H1 (cell line): ENCODE data around the gene LARP4B. TPM values are rescaled to one million over a fixed set of nuclear protein-coding genes. Genes with fewer than 3 reads are reported as not detected.

Experiments used
- CTCF ChIA-PET: fragments of 300-600 bp; sonication (Branson Sonifier 250); formaldehyde crosslinking; loops from one replicate; lab custom pipeline; 2021; ENCODE audit not compliant: partially characterized antibody; lab: Charles Lee
- POLR2A ChIA-PET: fragments of 300-600 bp; sonication (Branson Sonifier 250); formaldehyde crosslinking; loops from one replicate; lab custom pipeline; 2021; ENCODE audit warnings: inconsistent platforms; ENCODE audit not compliant: partially characterized antibody; lab: Charles Lee
- DNase-seq, 2 experiments: peaks; one replicate each; pipeline versions ENCODE4 v3.0.0 to v3.0.0-alpha.2; 2010 to 2022; ENCODE audit warnings: low spot score in 2 of 2, low read depth in 1 of 2, mixed read lengths in 1 of 2
- FAIRE-seq: peaks from 2 replicates; lab custom pipeline; 2011; peaks lifted over from hg19 to GRCh38; lab: Jason Lieb, UNC
- H2AFZ ChIP-seq: 2 replicates; pipeline ENCODE4 v1.8.1; 2012; ENCODE audit warnings: low read length, inconsistent platforms
- H2AK5ac ChIP-seq: 2 replicates; pipeline ENCODE4 v1.6.1; 2013; ENCODE audit warnings: low read depth, low read length
- H2BK120ac ChIP-seq: replicated peaks from 2 replicates; pipeline ENCODE3; 2013; ENCODE audit warnings: low read depth, low read length, inconsistent platforms
- H2BK12ac ChIP-seq: 2 replicates; pipeline ENCODE4 v1.6.1; 2013; ENCODE audit warnings: low read depth, low read length
- H2BK15ac ChIP-seq: 2 replicates; pipeline ENCODE4 v1.6.1; 2013; ENCODE audit warnings: low read length
- H2BK20ac ChIP-seq: 2 replicates; pipeline ENCODE4 v1.6.1; 2013; ENCODE audit warnings: low read length
- H2BK5ac ChIP-seq: 2 replicates; pipeline ENCODE4 v1.6.1; 2013; ENCODE audit warnings: low read depth, low read length
- H3K14ac ChIP-seq: 2 replicates; pipeline ENCODE4 v1.6.1; 2013; ENCODE audit warnings: inconsistent platforms; ENCODE audit not compliant: insufficient read length
- H3K18ac ChIP-seq: 2 replicates; pipeline ENCODE4 v1.6.1; 2013; ENCODE audit warnings: low read length; ENCODE audit errors: extremely low read depth
- H3K23ac ChIP-seq: 2 replicates; pipeline ENCODE4 v1.6.1; 2013; ENCODE audit warnings: inconsistent platforms; ENCODE audit not compliant: insufficient read length
- H3K23me2 ChIP-seq: 2 replicates; pipeline ENCODE4 v1.6.1; 2013; ENCODE audit warnings: low read depth, low read length
- H3K27ac ChIP-seq: 2 replicates; pipeline ENCODE4 v1.6.1; 2011; ENCODE audit warnings: low read depth, low read length, inconsistent platforms
- H3K27me3 ChIP-seq, 4 experiments: replicated peaks in 1 of 4; 1 replicate in 1 of 4; 2 replicates in 3 of 4; pipeline versions ENCODE4 v1.6.1 to v1.8.1; 2011 to 2013; ENCODE audit warnings: low read length in 3 of 4, mild to moderate bottlenecking in 3 of 4, inconsistent platforms in 2 of 4, mixed read lengths in 2 of 4, moderate library complexity in 1 of 4; ENCODE audit not compliant: control insufficient read depth in 3 of 4, insufficient read depth in 3 of 4; ENCODE audit errors: extremely low read depth in 1 of 4
- H3K36me3 ChIP-seq, 4 experiments: 2 replicates each; pipeline versions ENCODE4 v1.6.1 to v1.8.1; 2011 to 2013; ENCODE audit warnings: mild to moderate bottlenecking in 4 of 4, low read length in 3 of 4, moderate library complexity in 2 of 4, control low read depth in 1 of 4, inconsistent platforms in 1 of 4; ENCODE audit not compliant: insufficient read depth in 4 of 4, control insufficient read depth in 2 of 4
- H3K4ac ChIP-seq: replicated peaks from 2 replicates; pipeline ENCODE3; 2013; ENCODE audit warnings: low read length, low read depth, mixed read lengths, inconsistent platforms; ENCODE audit not compliant: insufficient read length
- H3K4me1 ChIP-seq, 4 experiments: replicated peaks in 1 of 4; 1 replicate in 1 of 4; 2 replicates in 3 of 4; pipeline versions ENCODE4 v1.6.1 to v1.8.1; 2011 to 2013; ENCODE audit warnings: low read length in 3 of 4, inconsistent platforms in 2 of 4, mixed read lengths in 1 of 4; ENCODE audit not compliant: insufficient read depth in 4 of 4, control insufficient read depth in 3 of 4
- H3K4me2 ChIP-seq, 2 experiments: 2 replicates each; pipeline versions ENCODE4 v1.6.1 to v1.8.1; 2011 to 2013; ENCODE audit warnings: low read depth in 2 of 2, low read length in 2 of 2, control low read depth in 1 of 2, inconsistent platforms in 1 of 2, mild to moderate bottlenecking in 1 of 2; ENCODE audit not compliant: insufficient read depth in 1 of 2
- H3K4me3 ChIP-seq, 4 experiments: fragments of 200-600, 300-600 bp in 1 of 4; sonication (generic), shearing (Covaris generic), sonication (Bioruptor Twin) in 1 of 4; 2 replicates each; pipeline versions ENCODE4 v1.5.1 to v1.8.1; 2011 to 2016; ENCODE audit warnings: low read length in 4 of 4, low read depth in 3 of 4, control low read depth in 2 of 4, inconsistent platforms in 2 of 4, mild to moderate bottlenecking in 2 of 4, mixed read lengths in 1 of 4, moderate library complexity in 1 of 4; ENCODE audit not compliant: insufficient read depth in 2 of 4; ENCODE audit errors: extremely low read depth in 1 of 4
- H3K56ac ChIP-seq: replicated peaks from 2 replicates; pipeline ENCODE3; 2013; ENCODE audit warnings: low read depth, mild to moderate bottlenecking, mixed read lengths, low read length, inconsistent platforms; ENCODE audit not compliant: insufficient read length
- H3K79me1 ChIP-seq: 2 replicates; pipeline ENCODE4 v1.6.1; 2013; ENCODE audit warnings: low read depth, low read length, control low read depth
- H3K79me2 ChIP-seq, 2 experiments: 2 replicates each; pipeline versions ENCODE4 v1.6.1 to v1.8.1; 2012 to 2013; ENCODE audit warnings: low read length in 2 of 2, mild to moderate bottlenecking in 2 of 2, inconsistent platforms in 1 of 2; ENCODE audit not compliant: insufficient read depth in 2 of 2, control insufficient read depth in 1 of 2
- H3K9ac ChIP-seq, 4 experiments: replicated peaks in 1 of 4; 1 replicate in 1 of 4; 2 replicates in 3 of 4; pipeline versions ENCODE4 v1.6.1 to v1.8.1; 2011 to 2013; ENCODE audit warnings: low read depth in 3 of 4, low read length in 3 of 4, control low read depth in 2 of 4, mild to moderate bottlenecking in 2 of 4, moderate library complexity in 2 of 4, inconsistent platforms in 1 of 4; ENCODE audit errors: extremely low read depth in 1 of 4
- H3K9me3 ChIP-seq, 2 experiments: 2 replicates each; pipeline versions ENCODE4 v1.6.1 to v1.8.1; 2012 to 2013; ENCODE audit warnings: mild to moderate bottlenecking in 2 of 2, moderate library complexity in 2 of 2, control low read depth in 1 of 2, inconsistent platforms in 1 of 2, low read depth in 1 of 2, low read length in 1 of 2, mixed read lengths in 1 of 2; ENCODE audit not compliant: insufficient read depth in 2 of 2
- H4K20me1 ChIP-seq, 2 experiments: replicated peaks in 1 of 2; 2 replicates each; pipeline versions ENCODE3 to v1.8.1; 2011 to 2013; ENCODE audit warnings: inconsistent platforms in 2 of 2, low read length in 2 of 2, mild to moderate bottlenecking in 1 of 2; ENCODE audit not compliant: insufficient read depth in 2 of 2, control insufficient read depth in 1 of 2
- H4K5ac ChIP-seq: 2 replicates; pipeline ENCODE4 v1.6.1; 2013; ENCODE audit warnings: low read length, low read depth, mixed read lengths, inconsistent platforms; ENCODE audit not compliant: insufficient read length
- H4K8ac ChIP-seq: 2 replicates; pipeline ENCODE4 v1.8.0; 2013; ENCODE audit warnings: mild to moderate bottlenecking, moderate library complexity, low read length, inconsistent platforms; ENCODE audit not compliant: insufficient read depth; ENCODE audit errors: extremely low read depth
- H4K91ac ChIP-seq: replicated peaks from 2 replicates; pipeline ENCODE3; 2013; ENCODE audit warnings: low read length, mixed read lengths, inconsistent platforms; ENCODE audit not compliant: insufficient read length
- BACH1 ChIP-seq: IDR thresholded peaks from 2 replicates; pipeline ENCODE4 v1.6.1; 2012; ENCODE audit warnings: low read length, improper control_type of control experiment
- CEBPB ChIP-seq: IDR thresholded peaks from 2 replicates; pipeline ENCODE4 v1.6.1; 2012; ENCODE audit warnings: low read depth, low read length
- NRF1 ChIP-seq: IDR thresholded peaks from 2 replicates; pipeline ENCODE4 v1.6.1; 2011; ENCODE audit warnings: mild to moderate bottlenecking, low read depth, low read length, improper control_type of control experiment
- SIX5 ChIP-seq: IDR thresholded peaks from 2 replicates; pipeline ENCODE4 v1.6.1; 2011; ENCODE audit warnings: mild to moderate bottlenecking, low read depth, low read length
- SP1 ChIP-seq: IDR thresholded peaks from 2 replicates; pipeline ENCODE4 v1.6.1; 2011; ENCODE audit warnings: low read depth, low read length
- SP4 ChIP-seq: IDR thresholded peaks from 2 replicates; pipeline ENCODE4 v1.6.1; 2012; ENCODE audit warnings: low read length, inconsistent platforms
- WGBS, 2 experiments: shearing (Covaris generic) in 1 of 2; methylation state at CpG; one replicate each; pipeline versions ENCODE4 v1.1.6 to v1.1.7; 2013 to 2015; ENCODE audit warnings: low lambda C conversion rate in 2 of 2, mixed read lengths in 2 of 2, inconsistent platforms in 1 of 2, low coverage in 1 of 2, missing lambda C conversion rate in 1 of 2; ENCODE audit not compliant: insufficient replicate concordance in 2 of 2, insufficient coverage in 1 of 2, insufficient read length in 1 of 2; ENCODE audit errors: extremely low coverage in 1 of 2, missing lambda C conversion rate in 1 of 2; 5-methylcytosine and 5-hydroxymethylcytosine counted together
- polyA plus RNA-seq, 7 experiments: library from polyadenylated mRNA; depleted of rRNA in 3 of 7; stranded (reverse) in 5 of 7; unstranded in 2 of 7; fragments of >200 nt in 5 of 7; fragments of 200-250 nt in 2 of 7; gene quantifications; 1 replicate in 5 of 7; 2 replicates in 1 of 7; 4 replicates in 1 of 7; pipeline versions ENCODE4 v1.2.1 to v1.2.3, GENCODE V29; 2011 to 2013; ENCODE audit warnings: missing spikeins in 2 of 7, mixed read lengths in 2 of 7
- total RNA-seq: library from RNA; stranded (reverse); fragmentation: NEBNext Ultra II Directional; extraction: Animal tissue kit (Norgen Biotek cat#: 25700); gene quantifications from 2 replicates; pipeline ENCODE4 v1.2.1, GENCODE V29; 2021

LARP4B gene
- total and polyA plus RNA-seq, 2 of the 8 experiments (the other 6 are each of a cell fraction or from before 2014, with no cell fraction given) = 20.1 to 78.6 TPM

DNA sequence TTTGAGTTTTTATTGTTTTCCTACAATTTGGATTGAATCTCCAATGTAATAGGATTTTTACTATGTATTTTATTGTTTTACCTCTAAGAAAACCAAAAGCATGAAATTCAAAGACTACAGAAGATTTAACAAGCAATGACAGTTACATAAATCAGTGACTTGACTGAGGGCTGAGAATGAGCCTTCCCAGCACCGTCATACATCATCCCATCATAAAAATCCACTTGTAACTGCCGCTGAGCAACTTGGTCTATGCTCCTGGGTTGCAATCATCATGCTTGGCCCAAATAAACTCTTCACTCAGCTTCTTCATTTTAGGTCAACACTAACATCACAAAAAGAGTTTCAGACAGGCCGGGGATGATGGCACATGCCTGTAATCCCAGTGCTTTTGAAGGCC, 13.5 kb downstream of the LARP4B start:
- H2BK20ac ChIP-seq = no peak overlapping the region
- no peak overlapping the region for H3K14ac ChIP-seq
- no peak overlapping the region for H3K9ac ChIP-seq
- H2AK5ac ChIP-seq = no peak overlapping the region
- H3K23me2 ChIP-seq = no peaks in the 10 kb centered on the region
- WGBS, 2 experiments = 97% methylated on average over 3 of the region's 3 CpGs; no CpG with 5 or more reads in 1 of the 2 experiments
- H3K36me3 ChIP-seq = no peaks in the 10 kb centered on the region; a peak in 1 of 8 replicates
- no peak overlapping the region for H3K4ac ChIP-seq
- no peak overlapping the region for H4K5ac ChIP-seq
- no peak for DNase-seq
- peaks cover 37 to 98% of the 10 kb centered on the region in 2 experiments for H3K79me2 ChIP-seq
- POLR2A ChIA-PET = no interaction called here
- H2BK15ac ChIP-seq = no peak overlapping the region
- no peak overlapping the region for H3K23ac ChIP-seq
- no peaks in the 10 kb centered on the region for H3K27me3 ChIP-seq
- H3K56ac ChIP-seq = no peak overlapping the region
- H2BK5ac ChIP-seq = no peak overlapping the region
- no peaks in the 10 kb centered on the region for H3K9me3 ChIP-seq
- H4K8ac ChIP-seq = no peak overlapping the region
- TF ChIP-seq NRF1 (no peak), SIX5 (no peak), BACH1 (no peak), SP1 (no peak), SP4 (no peak), CEBPB (no peak)
- H3K27ac ChIP-seq = no peak overlapping the region
- no peak overlapping the region for H2BK120ac ChIP-seq
- H2AFZ ChIP-seq = no peak overlapping the region
- no peak overlapping the region for H3K4me3 ChIP-seq
- no peak overlapping the region for H3K18ac ChIP-seq
- peaks cover 5% of the 10 kb centered on the region; the same call in 1 of the 2 replicates for H3K79me1 ChIP-seq
- no peak overlapping the region for H3K4me2 ChIP-seq
- H2BK12ac ChIP-seq = no peak overlapping the region
- CTCF ChIA-PET = interaction anchor here (0.7 kb wide), 1 partner anchor 11 kb away, joined by 3 read pairs; no protein-coding TSS in a partner anchor
- H3K4me1 ChIP-seq = no peaks in the 10 kb centered on the region
- FAIRE-seq = no peak
- H4K91ac ChIP-seq = no peak overlapping the region
- H4K20me1 ChIP-seq = peaks cover 8 to 24% of the 10 kb centered on the region in 2 experiments
